NCI-H146 treated with DMSO at 0.1 percent for 48 hours (cell line): ENCODE results near the gene SLC46A2.

Experiments used
- DNase-seq: peaks from one replicate; lab custom pipeline; 2025; ENCODE audit not compliant: unreplicated experiment; lab: John Stamatoyannopoulos, UW

SLC46A2 gene, protein sequence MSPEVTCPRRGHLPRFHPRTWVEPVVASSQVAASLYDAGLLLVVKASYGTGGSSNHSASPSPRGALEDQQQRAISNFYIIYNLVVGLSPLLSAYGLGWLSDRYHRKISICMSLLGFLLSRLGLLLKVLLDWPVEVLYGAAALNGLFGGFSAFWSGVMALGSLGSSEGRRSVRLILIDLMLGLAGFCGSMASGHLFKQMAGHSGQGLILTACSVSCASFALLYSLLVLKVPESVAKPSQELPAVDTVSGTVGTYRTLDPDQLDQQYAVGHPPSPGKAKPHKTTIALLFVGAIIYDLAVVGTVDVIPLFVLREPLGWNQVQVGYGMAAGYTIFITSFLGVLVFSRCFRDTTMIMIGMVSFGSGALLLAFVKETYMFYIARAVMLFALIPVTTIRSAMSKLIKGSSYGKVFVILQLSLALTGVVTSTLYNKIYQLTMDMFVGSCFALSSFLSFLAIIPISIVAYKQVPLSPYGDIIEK

DNA sequence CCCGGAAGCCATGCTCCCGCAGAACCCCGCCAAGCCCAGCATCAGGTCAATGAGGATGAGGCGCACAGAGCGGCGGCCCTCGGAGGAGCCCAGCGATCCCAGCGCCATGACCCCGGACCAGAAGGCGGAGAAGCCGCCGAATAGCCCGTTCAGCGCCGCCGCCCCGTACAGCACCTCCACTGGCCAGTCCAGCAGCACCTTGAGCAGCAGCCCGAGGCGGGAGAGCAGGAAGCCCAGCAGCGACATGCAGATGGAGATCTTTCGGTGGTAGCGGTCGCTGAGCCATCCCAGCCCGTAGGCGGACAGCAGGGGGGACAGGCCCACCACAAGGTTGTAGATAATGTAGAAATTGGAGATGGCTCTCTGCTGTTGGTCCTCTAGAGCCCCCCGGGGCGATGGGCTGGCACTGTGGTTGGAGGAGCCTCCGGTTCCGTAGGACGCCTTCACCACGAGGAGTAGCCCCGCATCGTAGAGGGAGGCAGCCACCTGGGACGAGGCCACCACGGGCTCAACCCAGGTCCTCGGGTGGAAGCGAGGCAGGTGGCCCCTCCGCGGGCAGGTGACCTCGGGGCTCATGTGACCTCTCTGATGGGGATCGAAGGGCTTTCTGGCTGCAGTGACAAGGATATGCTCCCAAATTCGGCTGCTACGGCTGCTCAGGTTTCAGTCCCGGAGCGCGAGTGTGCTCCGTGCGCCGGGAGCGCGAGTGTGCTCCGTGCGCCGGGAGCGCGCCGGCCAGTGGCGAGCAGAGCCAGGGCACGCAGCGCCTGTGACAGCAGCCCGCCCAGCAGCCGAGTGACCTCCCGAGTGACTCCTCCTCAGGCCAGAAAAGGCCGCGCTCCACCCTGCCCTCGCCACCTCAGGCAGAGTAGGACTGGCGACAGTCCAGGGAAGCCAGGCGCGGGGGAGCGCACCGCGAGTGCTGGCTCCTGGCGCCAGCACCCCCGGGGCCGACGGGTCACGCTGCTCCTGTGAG, at the start of gene SLC46A2:
Gene SLC46A2 (minus strand): TSS at position 771 of the 976 bp plus-strand sequence. CDS start 195 bp downstream, at position 576.
- no peak for DNase-seq

GRCh38 chr9:112939418-112939817, 48.7 kb upstream of the SLC46A2 start:
- DNase-seq, result no peak

DNA sequence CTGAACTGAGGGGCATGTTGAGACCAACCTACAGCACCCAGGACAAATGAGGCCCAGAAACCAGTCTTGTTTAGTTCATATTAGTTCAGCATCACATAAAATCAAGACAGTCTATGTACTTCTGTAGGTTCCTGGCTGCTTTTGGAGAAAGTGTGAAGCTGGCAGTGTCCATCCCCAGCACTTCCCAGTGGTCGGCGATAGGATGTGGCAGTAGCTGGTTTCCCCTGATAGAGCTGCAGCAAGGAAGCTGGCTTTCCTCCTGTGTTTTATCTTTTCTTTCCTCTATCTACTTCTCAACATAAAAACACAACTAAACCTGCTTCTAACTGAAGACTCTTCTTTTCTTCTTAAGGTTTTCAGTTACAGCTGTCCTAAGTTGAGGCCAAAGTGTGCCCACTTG, 43.0 kb upstream of the SLC46A2 start:
- DNase-seq, result no peak

GRCh38 chr9:112925058-112925641, 34.5 kb upstream of the SLC46A2 start:
- DNase-seq, result no peak

GRCh38 chr9:112921549-112921948, 30.9 kb upstream of the SLC46A2 start:
- no peak for DNase-seq

DNA sequence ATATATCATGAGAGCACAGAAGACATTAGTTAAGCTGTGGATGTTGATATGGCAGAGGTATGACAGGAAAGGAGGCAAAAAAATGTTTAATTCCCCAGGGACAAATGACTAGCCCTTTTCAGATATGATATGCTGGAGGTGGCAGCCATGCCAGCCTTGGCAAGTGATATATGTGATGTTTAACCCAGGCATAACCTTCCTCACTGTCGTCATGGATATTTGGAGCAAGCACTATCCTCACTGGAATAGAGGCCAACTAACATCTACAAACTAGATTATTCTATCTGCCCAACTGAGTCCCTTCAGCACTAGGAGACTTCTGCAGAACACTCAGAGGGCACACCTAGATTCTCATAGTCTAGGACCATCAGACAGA, 27.3 kb upstream of the SLC46A2 start:
- DNase-seq, result no peak

- DNase-seq, result no peak
These were observed 26.6 kb upstream of the SLC46A2 start for GRCh38 chr9:112917047-112917986.

DNA sequence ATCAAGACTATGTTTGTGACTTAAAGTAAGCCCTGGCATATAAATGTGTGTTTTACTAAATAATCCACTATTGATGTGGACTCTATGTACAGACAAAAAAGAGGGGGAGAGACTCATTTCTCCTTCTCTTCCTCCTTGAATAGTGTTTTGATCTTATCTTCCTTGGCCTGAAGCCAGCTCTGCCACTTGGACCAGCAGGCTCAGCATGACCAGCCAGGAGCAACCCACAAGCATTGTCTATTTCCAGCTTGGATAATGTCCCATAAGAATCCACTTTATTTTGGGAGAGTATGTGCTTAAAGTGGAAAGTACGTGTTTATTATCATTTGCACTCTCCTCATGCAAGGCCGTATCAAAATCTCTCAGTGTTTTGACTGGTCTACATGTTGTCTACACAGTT, 23.8 kb upstream of the SLC46A2 start:
- DNase-seq, result no peak

- DNase-seq, result no peak
These were observed 22.6 kb upstream of the SLC46A2 start for GRCh38 chr9:112913326-112913725.

GRCh38 chr9:112912636-112913035, 22.0 kb upstream of the SLC46A2 start:
- DNase-seq, result no peak

- DNase-seq, result no peak
These were observed 21.1 kb upstream of the SLC46A2 start for GRCh38 chr9:112911736-112912135.

- DNase-seq, result no peak
These were observed 14.4 kb upstream of the SLC46A2 start for GRCh38 chr9:112905084-112905483.

GRCh38 chr9:112900901-112901300, 10.2 kb upstream of the SLC46A2 start:
- no peak for DNase-seq

DNA sequence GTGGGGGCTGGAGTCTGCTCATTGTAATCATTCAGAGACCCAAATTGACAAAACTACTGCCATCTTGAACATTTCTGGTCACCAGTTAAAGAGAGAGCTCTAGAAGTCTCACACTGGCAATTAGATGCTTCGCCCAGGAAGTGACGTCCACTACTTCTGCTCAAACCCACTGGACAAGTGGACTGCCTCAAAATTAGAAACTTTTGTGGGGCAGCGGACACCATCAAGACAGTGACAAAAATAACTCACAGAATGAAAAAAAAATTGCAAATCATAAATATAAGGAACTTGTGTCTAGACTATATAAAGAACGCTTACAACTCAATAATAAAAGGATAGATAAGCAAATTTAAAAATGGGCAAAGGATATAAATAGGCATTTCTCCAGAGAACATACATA, 9.8 kb upstream of the SLC46A2 start:
- DNase-seq, result no peak

- no peak for DNase-seq
These were observed 8.2 kb upstream of the SLC46A2 start for GRCh38 chr9:112898872-112899311.

- DNase-seq, result no peak
These were observed 5.5 kb upstream of the SLC46A2 start for GRCh38 chr9:112896131-112896530.

DNA sequence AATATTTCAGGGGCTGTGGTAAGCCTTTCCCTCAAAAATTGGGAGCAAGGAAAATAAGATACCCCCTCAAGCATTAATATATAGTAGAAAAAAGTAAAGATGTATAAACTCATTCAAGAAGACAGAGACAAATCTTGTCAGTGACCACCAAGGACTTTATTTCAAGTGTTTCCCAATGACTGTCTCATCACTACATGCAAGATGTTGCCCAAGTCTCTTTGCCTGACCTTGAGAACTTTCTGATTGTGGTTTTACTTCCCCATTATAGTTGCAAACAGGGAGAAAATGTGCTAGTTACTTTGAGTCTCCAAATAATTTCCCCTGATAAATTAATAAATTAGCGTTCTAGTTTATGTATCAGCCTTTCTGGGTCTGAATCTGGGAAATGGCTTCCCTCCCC, 4.0 kb upstream of the SLC46A2 start:
- DNase-seq, result no peak

DNA sequence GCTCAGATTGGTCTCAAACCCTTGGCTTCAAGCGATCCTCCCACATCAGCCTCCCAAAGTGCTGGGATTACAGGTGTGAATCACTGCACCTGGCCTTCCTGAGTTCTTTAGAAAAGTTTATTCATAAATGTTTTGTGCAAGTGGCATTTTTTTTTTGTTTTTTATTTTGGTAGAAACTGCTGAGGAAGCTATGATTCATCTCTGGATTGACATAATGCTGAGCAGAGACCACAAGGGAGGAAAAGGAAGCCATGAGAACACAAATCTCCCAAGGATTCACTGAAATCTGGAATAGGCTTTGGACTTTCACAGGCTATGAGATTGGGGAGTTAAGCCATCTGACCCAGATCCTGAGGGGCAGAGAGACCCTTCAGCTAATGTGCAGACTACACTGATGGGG, 3.4 kb upstream of the SLC46A2 start:
- no peak for DNase-seq

DNA sequence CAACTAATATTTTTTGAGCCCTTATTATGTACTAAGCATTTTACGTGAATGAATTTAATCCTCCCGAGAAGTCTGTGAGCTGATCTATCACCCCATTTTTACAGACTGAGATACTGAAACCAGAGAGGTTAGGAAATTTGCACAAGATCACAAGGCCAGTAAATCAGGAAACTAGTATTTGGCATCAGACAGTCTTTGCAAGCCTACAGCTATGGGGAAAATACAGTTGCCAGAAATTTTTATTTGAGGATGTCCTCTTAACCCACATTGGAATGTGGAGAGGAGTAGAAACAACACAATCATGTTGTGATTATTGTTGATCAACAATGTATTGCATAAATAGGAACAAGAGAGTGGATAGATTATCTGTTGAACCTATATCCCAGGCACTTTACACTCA, 2.3 kb upstream of the SLC46A2 start:
- no peak for DNase-seq

DNA sequence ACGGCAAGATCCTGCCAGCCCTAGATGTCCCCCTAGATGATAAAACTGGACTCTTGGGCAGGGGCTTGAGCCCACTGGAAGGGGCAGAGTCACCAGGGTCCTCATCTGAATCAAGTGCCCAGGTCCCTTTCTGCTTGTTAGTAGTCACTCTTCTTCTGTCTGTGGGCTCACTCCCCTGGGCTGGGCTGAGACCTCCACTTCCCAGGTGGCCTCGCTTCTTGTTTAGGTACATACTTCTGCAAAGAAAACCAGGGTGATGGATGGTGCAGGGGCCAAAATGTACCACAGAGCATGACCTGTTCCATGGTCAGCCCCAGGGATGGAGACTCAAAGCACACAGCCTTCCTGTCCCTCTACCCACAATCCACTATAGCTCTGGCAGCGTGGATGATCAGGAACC, 845 bp upstream of the SLC46A2 start:
- no peak for DNase-seq
